GM18907 (cell line): ENCODE results near the gene SNRNP35.
"Not testable (repeated sequence)": the region's sequence is repeated elsewhere in the genome, so short reads cannot be mapped to it uniquely, and the experiment has no call there.

Experiments
- ATAC-seq: cut with Tn5 transposase; IDR thresholded peaks from one replicate; pipeline ENCODE4 v1.9.1; 2021; ENCODE audit warnings: mild to moderate bottlenecking, moderate library complexity; ENCODE audit not compliant: unreplicated experiment

The SNRNP35 gene

DNA sequence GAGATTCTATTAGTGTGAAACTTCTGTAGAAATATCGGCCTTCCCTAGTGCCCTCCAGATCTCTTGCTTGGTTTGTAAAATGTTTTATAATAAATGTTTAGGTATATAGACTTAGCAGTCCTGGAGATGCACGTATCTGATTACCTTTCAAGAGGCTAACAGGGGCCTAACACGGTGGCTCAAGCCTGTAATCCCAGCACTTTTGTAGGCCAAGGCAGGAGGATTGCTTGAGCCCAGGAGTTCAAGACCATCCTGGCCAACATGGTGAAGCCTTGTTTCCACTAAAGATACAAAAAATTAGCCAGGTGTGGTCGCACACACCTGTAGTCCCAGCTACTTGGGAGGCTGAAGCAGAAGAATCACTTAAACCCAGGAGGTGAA lies 11.6 kb upstream of the SNRNP35 start:
- no peak for ATAC-seq

DNA sequence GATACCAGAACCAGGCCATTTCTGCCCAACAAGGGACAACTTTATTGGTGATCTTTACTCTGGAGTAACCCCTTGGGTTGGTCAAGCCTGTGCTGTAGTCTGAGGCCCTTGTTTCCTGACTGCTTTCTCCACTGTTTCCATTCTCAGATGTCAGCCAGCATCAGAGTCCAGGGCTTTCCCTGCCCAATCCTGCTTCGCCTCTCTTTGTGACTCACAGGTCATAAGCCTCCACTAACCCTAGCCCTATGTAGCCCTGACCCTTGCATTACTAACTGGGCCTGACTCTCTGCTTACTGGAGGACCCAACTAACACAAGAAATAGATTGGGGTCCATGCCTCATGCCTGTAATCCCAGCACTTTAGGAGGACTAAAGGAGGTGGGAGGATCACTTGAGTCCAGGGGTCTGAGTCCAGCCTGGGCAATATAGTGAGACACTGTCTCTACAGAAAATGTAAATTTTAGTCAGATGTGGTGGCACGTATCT lies 8.6 kb upstream of the SNRNP35 start:
- no peak for ATAC-seq

- no peak for ATAC-seq
These were observed 8.1 kb upstream of the SNRNP35 start for GRCh38 chr12:123449856-123450255.

- ATAC-seq = no peak
These were observed 7.3 kb upstream of the SNRNP35 start for GRCh38 chr12:123450636-123451035.

GRCh38 chr12:123452276-123452550 lies 5.7 kb upstream of the SNRNP35 start:
- not testable (repeated sequence) for ATAC-seq

DNA sequence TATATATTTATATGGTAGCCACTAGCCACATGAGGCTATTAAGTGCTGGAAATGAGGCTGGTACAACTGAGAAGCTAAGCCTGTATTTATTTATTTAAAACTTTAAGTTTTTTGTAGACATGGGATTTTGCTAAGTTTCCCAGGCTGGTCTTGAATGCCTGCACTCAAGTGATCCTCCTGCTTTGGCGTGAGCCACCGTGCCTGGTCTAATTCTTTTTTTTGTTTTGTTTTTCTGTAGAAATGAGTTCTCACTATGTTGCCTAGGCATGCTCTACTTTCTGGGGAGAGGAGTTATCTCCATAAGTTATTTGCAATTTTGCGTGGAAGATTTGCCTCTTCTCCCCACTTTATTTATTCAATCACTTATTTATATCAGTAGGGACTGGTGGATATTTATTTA lies 4.8 kb upstream of the SNRNP35 start:
- ATAC-seq = no peak

- ATAC-seq = not testable (repeated sequence)
These were observed 5.2 kb downstream of the SNRNP35 start for GRCh38 chr12:123463174-123463573.

DNA sequence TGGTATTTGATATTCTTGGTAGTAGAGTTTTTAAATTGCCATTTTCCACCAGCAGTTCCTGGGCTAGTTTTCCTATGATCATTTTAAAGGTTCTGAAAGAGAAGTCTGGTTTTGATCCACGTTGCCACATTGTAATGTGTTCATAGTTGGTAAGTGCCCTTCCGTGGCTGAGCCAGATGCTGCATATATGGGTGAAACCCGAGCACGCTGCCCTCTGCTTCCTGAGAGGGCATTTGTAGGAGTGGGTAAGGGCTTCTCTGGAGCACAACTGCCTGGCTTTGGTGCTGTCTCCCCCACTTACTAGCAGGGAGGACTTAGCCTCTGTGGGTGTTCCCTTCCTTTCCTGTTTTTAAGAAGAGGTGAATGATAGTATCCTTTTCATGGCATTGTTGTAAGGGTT lies 7.1 kb downstream of the SNRNP35 start:
- no peak for ATAC-seq

- ATAC-seq = peak; percentile 68
These were observed 10.8 kb downstream of the SNRNP35 start for GRCh38 chr12:123468786-123469185.

DNA sequence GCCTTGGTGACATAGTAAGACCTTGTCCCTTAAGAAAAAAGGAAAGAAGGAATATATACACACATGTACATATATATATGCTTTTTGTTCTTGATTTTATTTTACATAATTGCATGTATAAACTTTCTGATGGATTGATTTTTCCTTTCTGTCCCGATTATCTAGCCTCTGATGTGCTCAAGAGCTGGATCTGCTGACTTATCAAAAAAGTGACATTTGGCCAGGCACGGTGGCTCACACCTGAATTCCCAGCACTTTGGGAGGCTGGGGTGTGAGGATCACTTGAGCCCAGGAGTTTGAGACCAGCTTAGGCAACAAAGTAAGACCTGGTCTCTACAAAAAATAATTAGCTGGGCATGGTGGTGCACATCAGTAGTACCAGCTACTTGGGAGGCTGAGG lies 12.0 kb downstream of the SNRNP35 start:
- no peak for ATAC-seq

DNA sequence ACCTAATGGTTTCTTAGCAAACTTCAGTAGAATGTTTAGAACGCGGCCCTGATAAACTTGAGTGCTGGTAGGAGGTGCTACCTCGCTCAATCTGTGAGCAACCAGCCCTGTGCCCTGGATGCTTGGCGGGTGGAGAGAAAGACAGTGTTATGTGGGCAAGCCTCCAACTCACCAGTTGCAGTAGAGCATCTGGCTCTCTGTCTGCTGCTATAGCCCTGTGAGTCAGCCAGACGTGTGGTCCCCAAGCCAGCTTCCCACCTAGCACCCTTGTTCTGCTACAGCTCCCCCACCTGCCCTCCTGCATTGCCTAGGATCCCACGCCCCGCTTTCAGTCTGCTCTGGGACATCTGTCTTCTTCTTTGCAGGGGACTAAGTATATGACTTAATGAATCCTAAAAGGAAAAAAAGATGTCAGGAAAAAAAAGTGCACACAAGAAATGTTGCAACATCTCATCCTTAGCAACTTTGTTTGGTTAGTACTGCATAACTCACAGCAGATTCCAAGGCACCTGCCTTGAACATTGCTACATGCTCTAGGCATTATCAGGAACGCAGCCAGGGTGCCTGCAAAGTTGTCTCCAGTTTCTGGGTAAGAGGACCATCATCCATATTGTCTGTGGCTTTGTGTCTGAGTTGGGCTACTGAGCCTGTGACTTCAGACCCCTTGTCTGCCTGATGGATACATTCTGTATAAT lies 13.6 kb downstream of the SNRNP35 start:
- ATAC-seq = no peak

DNA sequence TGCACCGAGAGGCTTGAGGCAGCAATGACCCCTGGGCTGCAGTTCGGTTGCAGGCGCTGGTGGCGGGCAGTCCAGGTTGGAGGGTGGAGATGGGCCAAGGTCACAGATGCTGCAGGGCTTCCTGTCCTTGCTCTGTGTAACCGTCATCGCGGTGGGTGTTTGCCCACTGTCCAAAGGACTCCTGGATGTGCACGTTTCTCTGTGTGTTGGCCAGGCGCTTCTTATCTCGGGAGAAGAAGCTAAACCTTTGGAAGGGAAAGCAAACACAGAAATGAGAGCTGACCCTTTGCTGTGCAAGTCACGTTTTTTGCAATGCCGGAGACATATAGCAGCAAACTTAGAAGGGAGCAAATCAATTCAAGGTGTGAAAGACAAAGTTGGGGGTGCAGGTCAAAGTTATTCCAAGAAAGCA lies 14.5 kb downstream of the SNRNP35 start:
- no peak for ATAC-seq

GRCh38 chr12:123474485-123475245 lies 16.7 kb downstream of the SNRNP35 start:
- ATAC-seq = no peak

DNA sequence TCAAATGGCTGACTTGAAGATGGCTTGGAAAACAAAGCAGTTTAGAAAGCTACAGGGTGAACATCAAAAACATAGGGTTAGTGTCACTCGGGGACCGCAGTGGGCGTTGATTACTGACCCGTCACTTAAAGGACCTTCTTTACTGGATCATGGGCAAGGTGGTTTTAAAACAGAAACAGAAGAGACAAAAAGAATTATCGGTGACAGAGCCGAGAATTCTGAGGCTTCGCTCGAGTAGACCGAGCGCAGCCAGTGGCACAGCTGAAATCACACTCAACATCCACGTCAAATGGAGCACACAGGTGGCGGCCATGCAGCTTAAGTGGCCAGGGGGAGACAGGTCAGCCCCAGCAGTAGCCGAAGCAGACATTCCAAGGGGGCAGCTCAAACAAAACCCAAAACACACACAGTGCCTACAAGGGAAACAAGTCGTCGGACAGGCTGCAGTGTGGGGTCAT lies 17.3 kb downstream of the SNRNP35 start:
- ATAC-seq = no peak

DNA sequence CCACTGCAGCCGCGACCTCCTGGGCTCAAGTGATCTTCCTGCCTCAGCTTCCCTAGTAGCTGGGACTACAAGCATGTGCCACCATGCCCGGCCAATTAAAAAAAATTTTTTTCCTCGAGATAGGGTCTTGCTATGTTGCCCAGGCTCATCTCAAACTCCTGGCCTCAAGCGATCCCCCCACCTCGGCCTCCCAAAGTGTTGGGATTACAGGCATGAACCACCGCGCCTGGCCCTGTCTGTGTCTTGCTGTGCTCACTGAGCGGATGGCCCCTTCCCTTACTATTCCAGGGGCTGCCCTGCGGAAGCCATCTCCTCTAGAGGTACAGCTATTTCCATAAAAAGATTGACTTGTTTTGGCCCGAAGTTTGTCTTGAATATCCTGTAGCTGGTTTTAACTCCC lies 20.1 kb downstream of the SNRNP35 start:
- no peak for ATAC-seq

DNA sequence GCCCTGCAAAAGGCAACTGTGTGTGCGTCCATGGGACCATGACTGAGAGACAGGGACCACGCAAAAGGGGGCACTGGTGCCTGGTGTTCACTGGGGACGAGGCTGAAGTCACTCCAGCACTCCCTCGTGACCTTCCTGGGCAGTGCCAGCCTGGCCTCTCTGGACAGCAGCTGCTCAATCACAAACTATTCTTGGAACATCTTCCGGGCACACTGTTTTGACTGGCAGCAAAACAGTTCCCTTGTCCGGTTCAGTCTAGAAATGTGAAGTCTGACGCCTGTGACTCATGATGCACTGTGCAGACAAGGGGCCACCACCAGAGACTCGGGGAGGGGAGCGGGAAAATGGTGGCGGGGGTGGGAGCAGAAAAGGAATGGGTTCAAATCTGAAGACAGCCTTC lies 20.8 kb downstream of the SNRNP35 start:
- ATAC-seq = no peak

- ATAC-seq = no peak
These were observed 21.7 kb downstream of the SNRNP35 start for GRCh38 chr12:123479442-123480180.

GRCh38 chr12:123481251-123481650 lies 23.3 kb downstream of the SNRNP35 start:
- not testable (repeated sequence) for ATAC-seq

DNA sequence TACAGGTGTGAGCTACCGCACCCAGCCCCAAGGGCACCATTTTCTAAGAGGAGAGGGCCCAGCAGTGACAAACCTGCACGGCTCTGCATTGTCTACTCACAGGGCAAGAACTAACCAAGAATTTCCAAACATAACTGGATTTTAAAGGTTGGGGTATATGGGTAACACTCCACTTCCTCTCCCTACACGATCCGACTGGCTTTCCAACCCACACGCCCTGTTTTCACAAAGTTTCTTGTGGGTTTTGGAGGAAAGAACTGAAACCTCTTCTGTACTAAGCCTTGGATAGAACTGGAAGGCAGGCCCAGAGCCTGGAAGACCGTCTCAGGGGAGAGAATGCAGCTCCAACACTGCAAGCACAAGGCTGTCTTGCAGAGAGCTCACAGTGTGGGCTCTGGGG lies 24.9 kb downstream of the SNRNP35 start:
- ATAC-seq = no peak

DNA sequence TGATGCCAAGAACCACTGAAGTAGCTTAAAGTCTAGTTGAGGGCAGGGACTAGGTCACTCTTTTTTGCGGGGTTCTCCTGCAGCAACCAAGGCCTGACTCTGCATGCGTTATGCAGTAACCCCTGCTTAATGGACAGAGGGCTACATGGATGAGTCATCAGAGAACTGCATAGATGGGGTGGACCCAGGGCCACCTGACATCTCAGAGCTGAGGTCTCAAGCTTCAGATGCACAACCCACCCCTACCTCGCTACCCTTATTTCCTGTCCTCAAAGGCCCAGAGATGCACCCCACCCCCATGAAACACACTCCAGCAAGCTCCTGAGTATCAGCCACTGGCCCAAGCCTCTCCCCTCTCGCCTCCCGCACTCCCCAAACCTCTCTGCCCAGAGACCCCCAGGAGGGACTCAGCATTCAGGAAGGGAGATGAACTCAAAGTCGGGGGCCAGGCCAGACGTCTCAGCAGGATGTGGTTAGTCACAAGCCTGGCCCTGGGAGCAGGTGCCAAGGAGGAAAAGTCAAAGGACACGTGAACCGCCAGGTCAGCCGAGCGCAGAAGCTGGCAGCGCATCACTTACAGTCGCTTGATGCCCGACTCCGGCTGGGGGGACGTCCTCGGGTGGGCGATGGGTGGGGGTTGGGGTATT lies 25.8 kb downstream of the SNRNP35 start:
- no peak for ATAC-seq

- no peak for ATAC-seq
These were observed 27.8 kb downstream of the SNRNP35 start for GRCh38 chr12:123485756-123486155.
